Left lung (tissue), 14 donors: ENCODE measurements around the gene ANKS1B. TPM values are rescaled to one million over a fixed set of nuclear protein-coding genes. Genes with fewer than 3 reads are reported as not detected.

Experiments
- ATAC-seq: fragments of 200-7000 bp; cut with Tn5 transposase; one replicate; pipeline ENCODE4 v1.9.1; 2020; ENCODE audit warnings: moderate library complexity
- DNase-seq, 4 donors: peaks; one replicate each; pipeline ENCODE4 v3.0.0-alpha.2; 2013 to 2020
- H3K27ac ChIP-seq, 2 donors: fragments of 200-600 bp; sonication (generic) in 1 of 2; one replicate each; pipeline versions ENCODE4 v1.5.0 to v1.8.0; 2020 to 2021
- H3K27me3 ChIP-seq, 2 donors: fragments of 200-600 bp; sonication (generic) in 1 of 2; one replicate each; pipeline versions ENCODE4 v1.5.0 to v1.8.0; 2020 to 2021
- H3K36me3 ChIP-seq, 2 donors: fragments of 200-600 bp; sonication (generic) in 1 of 2; one replicate each; pipeline versions ENCODE4 v1.5.0 to v1.8.0; 2020 to 2021
- H3K4me1 ChIP-seq, 2 donors: fragments of 200-600 bp; one replicate each; pipeline ENCODE4 v1.8.0; 2021
- H3K4me3 ChIP-seq, 2 donors: fragments of 200-600 bp; sonication (generic) in 1 of 2; one replicate each; pipeline versions ENCODE4 v1.5.0 to v1.8.0; 2020 to 2021; ENCODE audit warnings: mild to moderate bottlenecking in 1 of 2
- H3K9me3 ChIP-seq, 2 donors: fragments of 200-600 bp; sonication (generic) in 1 of 2; one replicate each; pipeline versions ENCODE4 v1.5.0 to v1.8.0; 2020 to 2021
- CTCF ChIP-seq, 2 donors: fragments of 200-600 bp; sonication (generic) in 1 of 2; IDR thresholded peaks; one replicate each; pipeline versions ENCODE4 v1.5.0 to v1.8.0; 2021; ENCODE audit warnings: antibody characterized with exemption in 2 of 2
- intact Hi-C, 2 donors: fragments of 100-400 bp; cut with DNase I; formaldehyde crosslinking; loops; one replicate each; pipeline versions ENCODE4 v1.11.2 to v1.14.2; 2022
- long read RNA-seq, 12 donors: library from polyadenylated mRNA in 2 of 12; unstranded in 2 of 12; transcript quantifications; one replicate each; pipeline ENCODE4 v2.0.0 and lab custom pipeline, GENCODE V29; 2019 to 2026
- polyA plus RNA-seq, 6 donors: library from polyadenylated mRNA; unstranded; fragments of 120-200 nt; gene quantifications; one replicate each; pipeline ENCODE4 v1.2.1, GENCODE V29; 2013; ENCODE audit not compliant: insufficient read length in 6 of 6
- total RNA-seq, 2 donors: library from RNA; stranded (reverse); fragmentation: NEBNext Ultra II Directional; extraction: Animal tissue kit (Norgen Biotek cat#: 25700); gene quantifications; one replicate each; pipeline ENCODE4 v1.2.1, GENCODE V29; 2021
- donor health status: DM: no; HTN: yes; CAD: no.
- donor health status: DM: no; HTN: no; CAD: no.

ANKS1B gene
- total RNA-seq (1 to 10 TPM; 4.9 to 6.9 TPM), polyA plus RNA-seq (10 to 100 TPM; 10.8 to 31.8 (median 16.1) TPM)
- long read RNA-seq, donor 1, partial matches to known transcripts = 12 of 12 reads
- long read RNA-seq, donor 1, other reads (novel, unspliced or antisense) = 0 of 12 reads
- long read RNA-seq, donor 2 = 0 reads
- long read RNA-seq, donor 3 = 0 reads
- long read RNA-seq, donor 4 = 0 reads
- long read RNA-seq, donor 5 = 0 reads
- long read RNA-seq, donor 6 = 0 reads
- long read RNA-seq, donor 7 = 0 reads
- long read RNA-seq, donor 8 = 0 reads
- long read RNA-seq, donor 9 = 0 reads
- long read RNA-seq, donor 10 = 0 reads
- long read RNA-seq, donor 11, partial matches to known transcripts = 15 of 22 reads
- long read RNA-seq, donor 11, other reads (novel, unspliced or antisense) = 5 of 22 reads
- long read RNA-seq, donor 12, partial matches to known transcripts = 0 of 2 reads
- long read RNA-seq, donor 12, other reads (novel, unspliced or antisense) = 0 of 2 reads

GRCh38 chr12:99984271-99985128 lies at the start of gene ANKS1B:
Gene ANKS1B, minus strand, starts transcription at chr12:99984936. Its CDS starts 699 bp downstream, at chr12:99984237.
- peak within 1 kb of the TSS in 1 of 2 donors; percentile 16 for H3K27ac ChIP-seq

GRCh38 chr12:100031836-100032235 lies 47.1 kb upstream of the ANKS1B start:
- no peak for TF ChIP-seq CTCF (IDR thresholded peaks at IDR 0.05)
- ATAC-seq (no peak), DNase-seq (no peak)
- Histone ChIP-seq H3K27me3 (no peaks in the 10 kb centered on the region), H3K4me1 (no peaks in the 10 kb centered on the region), H3K9me3 (no peaks in the 10 kb centered on the region), H3K27ac (no peak overlapping the region), H3K4me3 (no peak overlapping the region), H3K36me3 (peaks cover 0 to 15% of the 10 kb centered on the region in 2 donors)
- intact Hi-C loops = no loop called here

More at GRCh38 chr12:99984271-99985128, at the start of gene ANKS1B:
- ATAC-seq (peak; percentile 97), DNase-seq (peak; percentile 52 to 86 (median 57))
- H3K4me3 ChIP-seq = peak within 1 kb of the TSS; percentile 40 to 47
- TF ChIP-seq CTCF (IDR thresholded peaks at IDR 0.05) = no peak
- no peaks in the 10 kb centered on the region for H3K9me3 ChIP-seq
- H3K27me3 ChIP-seq = peaks cover 0 to 59% of the 10 kb centered on the region in 2 donors
- intact Hi-C loops = no loop called here
- H3K4me1 ChIP-seq = peaks cover 0 to 8% of the 10 kb centered on the region in 2 donors
- H3K36me3 ChIP-seq = no peaks in the 10 kb centered on the region

- Histone ChIP-seq H3K36me3 (no peaks in the 10 kb centered on the region), H3K4me3 (no peak overlapping the region)
- intact Hi-C loops = no loop called here
These were observed 42.9 kb upstream of the ANKS1B start for GRCh38 chr12:100027671-100028070.

GRCh38 chr12:100026241-100026640 lies 41.5 kb upstream of the ANKS1B start:
- H3K27me3 ChIP-seq = no peaks in the 10 kb centered on the region
- H3K4me1 ChIP-seq = no peaks in the 10 kb centered on the region
- H3K27ac ChIP-seq = no peak overlapping the region
- peaks cover 0 to 4% of the 10 kb centered on the region in 2 donors for H3K9me3 ChIP-seq
- ATAC-seq (no peak), DNase-seq (no peak)
- no peaks in the 10 kb centered on the region for H3K36me3 ChIP-seq
- intact Hi-C loops = no loop called here
- no peak for TF ChIP-seq CTCF (IDR thresholded peaks at IDR 0.05)
- H3K4me3 ChIP-seq = no peak overlapping the region

More at GRCh38 chr12:100027671-100028070, 42.9 kb upstream of the ANKS1B start:
- no peak for TF ChIP-seq CTCF (IDR thresholded peaks at IDR 0.05)
- DNase-seq (no peak), ATAC-seq (no peak)
- Histone ChIP-seq H3K27ac (no peak overlapping the region), H3K9me3 (no peaks in the 10 kb centered on the region), H3K27me3 (no peaks in the 10 kb centered on the region), H3K4me1 (no peaks in the 10 kb centered on the region)
